Endodermal cell (in vitro differentiated cells): ENCODE data around the gene CASZ1. TPM values are rescaled to one million over a fixed set of nuclear protein-coding genes. Genes with fewer than 3 reads are reported as not detected.
A peak's percentile ranks its signal among the peaks of the same experiment; 100 is the strongest.

Source experiments
- DNase-seq: peaks from one replicate; pipeline ENCODE4 v3.0.0-alpha.2; 2017
- H3K27ac ChIP-seq: 2 replicates; pipeline ENCODE4 v1.5.1; 2013; ENCODE audit warnings: mild to moderate bottlenecking, low read depth, low read length, moderate library complexity
- H3K27me3 ChIP-seq: 2 replicates; pipeline ENCODE4 v1.6.1; 2013; ENCODE audit warnings: mild to moderate bottlenecking, low read length, moderate library complexity; ENCODE audit not compliant: insufficient read depth, control insufficient read depth, poor library complexity, severe bottlenecking
- H3K36me3 ChIP-seq: 2 replicates; pipeline ENCODE4 v1.7.0; 2013; ENCODE audit warnings: mild to moderate bottlenecking, low read length, moderate library complexity; ENCODE audit not compliant: control insufficient read depth, insufficient read depth
- H3K4me1 ChIP-seq: one replicate; pipeline ENCODE4 v1.7.0; 2013; ENCODE audit warnings: low read length; ENCODE audit not compliant: control insufficient read depth, insufficient read depth
- H3K4me3 ChIP-seq: 2 replicates; pipeline ENCODE4 v1.5.1; 2013; ENCODE audit warnings: mild to moderate bottlenecking, low read length, moderate library complexity
- H3K9ac ChIP-seq: 2 replicates; pipeline ENCODE4 v1.6.1; 2013; ENCODE audit warnings: mild to moderate bottlenecking, low read length, moderate library complexity; ENCODE audit not compliant: poor library complexity, severe bottlenecking; ENCODE audit errors: extremely low read depth
- H3K9me3 ChIP-seq: 2 replicates; pipeline ENCODE4 v1.6.1; 2013; ENCODE audit warnings: mild to moderate bottlenecking, low read length, moderate library complexity; ENCODE audit not compliant: control insufficient read depth
- H3K27ac Mint-ChIP-seq: 2 replicates; pipeline ENCODE4 v1.8.0; 2020; ENCODE audit warnings: mixed read lengths
- H3K27me3 Mint-ChIP-seq: 2 replicates; pipeline ENCODE4 v1.8.0; 2021; ENCODE audit warnings: mild to moderate bottlenecking, mixed read lengths; ENCODE audit not compliant: insufficient read depth
- H3K36me3 Mint-ChIP-seq: 2 replicates; pipeline ENCODE4 v1.8.0; 2020; ENCODE audit warnings: low read depth, mixed read lengths
- H3K4me1 Mint-ChIP-seq: 2 replicates; pipeline ENCODE4 v1.8.0; 2020; ENCODE audit warnings: mixed read lengths
- H3K4me3 Mint-ChIP-seq: 2 replicates; pipeline ENCODE4 v1.8.0; 2020; ENCODE audit warnings: mild to moderate bottlenecking, moderate library complexity, mixed read lengths
- H3K9me3 Mint-ChIP-seq: 2 replicates; pipeline ENCODE4 v1.8.0; 2020; ENCODE audit warnings: mild to moderate bottlenecking, mixed read lengths
- WGBS, 2 experiments: methylation state at CpG; one replicate each; pipeline versions ENCODE4 v1.1.5 to v1.1.7; 2013; ENCODE audit warnings: missing lambda C conversion rate in 2 of 2, mixed read lengths in 1 of 2; ENCODE audit not compliant: insufficient coverage in 1 of 2, insufficient read length in 1 of 2; 5-methylcytosine and 5-hydroxymethylcytosine counted together
- total RNA-seq, 2 donors: library from RNA; stranded (reverse); fragmentation: NEBNext Ultra II Directional in 1 of 2; extraction: Animal tissue kit (Norgen Biotek cat#: 25700) in 1 of 2; gene quantifications; 2 replicates in 1 of 2; 3 replicates in 1 of 2; pipeline ENCODE4 v1.2.1, GENCODE V29; 2021
- TF ChIP-seq, protein P1 (sequence below): fragments of 200-600 bp; sonication (generic); conservative IDR thresholded peaks from 2 replicates; pipeline ENCODE4 v1.5.0; 2021; ENCODE audit warnings: antibody characterized with exemption, mild to moderate bottlenecking

CASZ1 gene
- total RNA-seq, 2 donors from 2014 or later = 3.5 to 5.9 TPM

GRCh38 chr1:10646347-10646861 is 150.0 kb downstream of the CASZ1 start:
- Mint-ChIP-seq H3K27ac (no peak overlapping the region), H3K27me3 (no peaks in the 10 kb centered on the region), H3K36me3 (no peaks in the 10 kb centered on the region), H3K4me1 (no peaks in the 10 kb centered on the region), H3K4me3 (no peak overlapping the region), H3K9me3 (no peaks in the 10 kb centered on the region)
- H3K27ac ChIP-seq = no peak overlapping the region
- H3K4me3 ChIP-seq = no peak overlapping the region
- peak; percentile 74 for DNase-seq
- no peaks in the 10 kb centered on the region for H3K36me3 ChIP-seq
- H3K9ac ChIP-seq = no peak overlapping the region
- no peaks in the 10 kb centered on the region for H3K9me3 ChIP-seq
- peaks cover 24% of the 10 kb centered on the region for H3K27me3 ChIP-seq
- TF ChIP-seq, protein P1, sequence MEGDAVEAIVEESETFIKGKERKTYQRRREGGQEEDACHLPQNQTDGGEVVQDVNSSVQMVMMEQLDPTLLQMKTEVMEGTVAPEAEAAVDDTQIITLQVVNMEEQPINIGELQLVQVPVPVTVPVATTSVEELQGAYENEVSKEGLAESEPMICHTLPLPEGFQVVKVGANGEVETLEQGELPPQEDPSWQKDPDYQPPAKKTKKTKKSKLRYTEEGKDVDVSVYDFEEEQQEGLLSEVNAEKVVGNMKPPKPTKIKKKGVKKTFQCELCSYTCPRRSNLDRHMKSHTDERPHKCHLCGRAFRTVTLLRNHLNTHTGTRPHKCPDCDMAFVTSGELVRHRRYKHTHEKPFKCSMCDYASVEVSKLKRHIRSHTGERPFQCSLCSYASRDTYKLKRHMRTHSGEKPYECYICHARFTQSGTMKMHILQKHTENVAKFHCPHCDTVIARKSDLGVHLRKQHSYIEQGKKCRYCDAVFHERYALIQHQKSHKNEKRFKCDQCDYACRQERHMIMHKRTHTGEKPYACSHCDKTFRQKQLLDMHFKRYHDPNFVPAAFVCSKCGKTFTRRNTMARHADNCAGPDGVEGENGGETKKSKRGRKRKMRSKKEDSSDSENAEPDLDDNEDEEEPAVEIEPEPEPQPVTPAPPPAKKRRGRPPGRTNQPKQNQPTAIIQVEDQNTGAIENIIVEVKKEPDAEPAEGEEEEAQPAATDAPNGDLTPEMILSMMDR = no peak
- H3K4me1 ChIP-seq = peaks cover 4% of the 10 kb centered on the region
- 93 to 97% methylated on average over 7 to 12 of the region's 12 CpGs for WGBS, 2 experiments

DNA sequence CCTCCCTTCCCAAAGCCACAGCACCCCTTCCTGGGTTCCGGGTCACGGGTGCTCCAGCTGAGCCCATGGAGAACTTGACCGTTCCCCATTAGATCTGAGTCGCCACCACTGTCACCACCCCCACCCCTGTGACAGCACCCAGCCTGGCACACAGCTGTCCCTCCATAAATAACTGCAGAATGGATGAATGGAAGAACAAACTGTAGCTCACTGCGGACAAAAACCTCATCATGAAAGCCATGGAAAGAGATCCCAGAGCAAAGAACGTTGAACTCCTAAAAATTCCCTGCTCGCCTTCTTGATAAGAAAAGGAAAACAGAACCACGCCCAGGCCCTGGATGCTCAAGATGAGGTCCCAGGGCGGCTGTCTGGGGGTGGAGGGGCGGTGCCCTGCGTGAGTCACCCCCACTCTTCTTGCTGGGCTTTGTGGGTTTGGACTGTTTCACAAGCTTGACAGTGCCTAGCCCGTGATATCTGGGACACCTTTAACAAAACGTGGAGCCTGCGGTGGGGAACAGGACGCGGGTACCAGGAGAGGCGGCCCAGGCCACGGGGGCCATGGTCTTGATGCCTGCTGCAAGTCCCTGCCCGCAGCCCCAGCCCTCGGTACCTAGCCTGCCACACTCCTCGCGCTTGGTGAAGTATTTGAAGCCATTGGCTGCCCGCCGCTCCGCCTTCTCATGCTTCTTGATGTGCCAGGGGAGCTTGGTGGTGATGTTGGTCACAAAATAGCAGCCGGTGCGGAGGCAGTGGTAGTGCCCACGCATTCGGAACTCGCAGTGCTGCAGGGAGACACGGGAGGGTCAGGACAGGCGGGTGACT is 151.9 kb downstream of the CASZ1 start:
- Histone ChIP-seq H3K27me3 (peaks cover 13% of the 10 kb centered on the region), H3K9ac (no peak overlapping the region), H3K4me1 (no peaks in the 10 kb centered on the region), H3K27ac (no peak overlapping the region), H3K9me3 (no peaks in the 10 kb centered on the region), H3K36me3 (no peaks in the 10 kb centered on the region), H3K4me3 (no peak overlapping the region)
- Mint-ChIP-seq H3K4me1 (no peaks in the 10 kb centered on the region), H3K36me3 (no peaks in the 10 kb centered on the region), H3K4me3 (no peak overlapping the region), H3K9me3 (no peaks in the 10 kb centered on the region), H3K27me3 (peaks cover 8% of the 10 kb centered on the region), H3K27ac (no peak overlapping the region)
- DNase-seq = no peak
- TF ChIP-seq, protein P1 = no peak
- WGBS, 2 experiments = 92 to 94% methylated on average over 23 to 32 of the region's 32 CpGs

- Histone ChIP-seq H3K27ac (no peak overlapping the region), H3K9ac (no peak overlapping the region), H3K4me1 (no peaks in the 10 kb centered on the region), H3K27me3 (peaks cover 10% of the 10 kb centered on the region), H3K9me3 (no peaks in the 10 kb centered on the region), H3K36me3 (no peaks in the 10 kb centered on the region), H3K4me3 (no peak overlapping the region)
- no peaks in the 10 kb centered on the region for H3K4me1 Mint-ChIP-seq
- no peak for DNase-seq
- TF ChIP-seq, protein P1 = no peak
- no peak overlapping the region for H3K27ac Mint-ChIP-seq
- 92 to 94% methylated on average over 13 to 17 of the region's 17 CpGs for WGBS, 2 experiments
- peaks cover 11% of the 10 kb centered on the region for H3K27me3 Mint-ChIP-seq
- no peaks in the 10 kb centered on the region for H3K36me3 Mint-ChIP-seq
- H3K9me3 Mint-ChIP-seq = no peaks in the 10 kb centered on the region
- no peak overlapping the region for H3K4me3 Mint-ChIP-seq
Measured at GRCh38 chr1:10643607-10644306, 152.7 kb downstream of the CASZ1 start.
